Measurements from ENCODE around the gene SMIM21. TPM values are rescaled to one million over a fixed set of nuclear protein-coding genes. Genes with fewer than 3 reads are reported as not detected.

Gene SMIM21
- total RNA-seq, 2 donors from 2014 or later: not detected

- H3K4me1 Mint-ChIP-seq: peaks cover 2% of the 10 kb centered on the region
- no peaks in the 10 kb centered on the region for H3K36me3 Mint-ChIP-seq (ENCODE audit: low read depth)
- no peak overlapping the region for H3K4me3 Mint-ChIP-seq
- DNase-seq (no peak), ATAC-seq (no peak)
- no peak overlapping the region for H3K27ac Mint-ChIP-seq
- peaks cover 19% of the 10 kb centered on the region for H3K27me3 Mint-ChIP-seq
- no peaks in the 10 kb centered on the region for H3K9me3 ChIP-seq (ENCODE audit: control insufficient read depth, low read length, poor library complexity, severe bottlenecking)
Observed at GRCh38 chr18:75360941-75361340, 66.6 kb downstream of the SMIM21 start.

GRCh38 chr18:75360215-75360614 is 67.3 kb downstream of the SMIM21 start:
- Mint-ChIP-seq H3K27me3 (peaks cover 18% of the 10 kb centered on the region), H3K4me1 (peaks cover 2% of the 10 kb centered on the region), H3K36me3 (ENCODE audit: low read depth) (no peaks in the 10 kb centered on the region), H3K4me3 (no peak overlapping the region), H3K27ac (no peak overlapping the region)
- no peaks in the 10 kb centered on the region for H3K9me3 ChIP-seq (ENCODE audit: control insufficient read depth, low read length, poor library complexity, severe bottlenecking)
- DNase-seq (no peak), ATAC-seq (no peak)

Other genes with a start within 250 kb of the SMIM21 start
- 10 to 100 TPM; 20.8 to 25.1 TPM for gene PTGR3, start 218.6 kb downstream of the SMIM21 start, total RNA-seq
- 10 to 100 TPM; 17.5 to 17.6 TPM for gene TSHZ1, start 216.9 kb downstream of the SMIM21 start, total RNA-seq

Data from T-helper 17 cell (primary cell).